Kidney (tissue), 14 donors: ENCODE measurements around the gene PCSK9. TPM values are rescaled to one million over a fixed set of nuclear protein-coding genes. Genes with fewer than 3 reads are reported as not detected.

Experiments
- DNase-seq, 5 donors: peaks; one replicate each; pipeline ENCODE4 v3.0.0-alpha.2; 2013 to 2020
- FAIRE-seq: peaks from 2 replicates; lab custom pipeline; 2012; peaks lifted over from hg19 to GRCh38; lab: Jason Lieb, UNC
- H3K27ac ChIP-seq, 2 donors: one replicate each; pipeline ENCODE4 v1.7.0; 2013; ENCODE audit warnings: low read depth in 2 of 2, low read length in 2 of 2, inconsistent platforms in 1 of 2
- H3K27me3 ChIP-seq: one replicate; pipeline ENCODE4 v1.7.1; 2013; ENCODE audit warnings: low read length, inconsistent platforms; ENCODE audit not compliant: control insufficient read depth, insufficient read depth
- H3K36me3 ChIP-seq, 3 donors: one replicate each; pipeline versions ENCODE4 v1.7.0 to v1.7.1; 2013; ENCODE audit warnings: low read length in 3 of 3, control low read depth in 1 of 3, inconsistent platforms in 1 of 3; ENCODE audit not compliant: insufficient read depth in 3 of 3, control insufficient read depth in 2 of 3
- H3K4me1 ChIP-seq, 3 donors: one replicate each; pipeline versions ENCODE4 v1.7.0 to v1.7.1; 2013; ENCODE audit warnings: low read length in 3 of 3, inconsistent platforms in 1 of 3, low read depth in 1 of 3; ENCODE audit not compliant: control insufficient read depth in 2 of 3, insufficient read depth in 2 of 3
- H3K4me3 ChIP-seq, 3 donors: one replicate each; pipeline versions ENCODE4 v1.7.0 to v1.8.1; 2013; ENCODE audit warnings: low read length in 3 of 3, control low read depth in 1 of 3, inconsistent platforms in 1 of 3
- H3K9ac ChIP-seq, 3 donors: one replicate each; pipeline versions ENCODE4 v1.7.0 to v1.7.1; 2013; ENCODE audit warnings: low read length in 3 of 3, control low read depth in 1 of 3, inconsistent platforms in 1 of 3
- H3K9me3 ChIP-seq, 3 donors: one replicate each; pipeline versions ENCODE4 v1.7.0 to v1.7.1; 2013; ENCODE audit warnings: low read length in 3 of 3, control low read depth in 1 of 3, inconsistent platforms in 1 of 3; ENCODE audit not compliant: control insufficient read depth in 2 of 3, insufficient read depth in 1 of 3
- intact Hi-C: fragments of 100-400 bp; cut with DNase I; formaldehyde crosslinking; loops from one replicate; pipeline ENCODE4 v1.11.1; 2022
- polyA plus RNA-seq: library from polyadenylated mRNA; stranded (reverse); fragments of 350-450 nt; fragmentation: Illumina TruSeq; extraction: RNeasy Lipid Tissue Mini Kit (QIAGEN cat#74804); gene quantifications from one replicate; pipeline ENCODE4 v1.2.3, GENCODE V29; 2014; ENCODE audit warnings: low read depth, low replicate concordance; ENCODE audit not compliant: insufficient read depth
- total RNA-seq: library from RNA; stranded (reverse); fragmentation: NEBNext Ultra II Directional; extraction: Animal tissue kit (Norgen Biotek cat#: 25700); gene quantifications from one replicate; pipeline ENCODE4 v1.2.1, GENCODE V29; 2021
- TF ChIP-seq, protein P1 (sequence below): IDR thresholded peaks from 3 replicates; pipeline ENCODE4 v1.5.1; 2012; ENCODE audit warnings: mild to moderate bottlenecking, moderate library complexity, borderline replicate concordance; ENCODE audit not compliant: insufficient read depth; ENCODE audit errors: extremely low read depth
- donor health status: control.
- donor health status: control.
- donor health status: control.
- donor health status: control.
- donor health status: control.
- donor health status: DM: yes; HTN: yes; CAD: no.
- donor health status: Normal renal cell carcinoma (clear cell type).

PCSK9 gene
- total and polyA plus RNA-seq, 2 donors from 2014 or later = 0.13 to 0.28 TPM

DNA sequence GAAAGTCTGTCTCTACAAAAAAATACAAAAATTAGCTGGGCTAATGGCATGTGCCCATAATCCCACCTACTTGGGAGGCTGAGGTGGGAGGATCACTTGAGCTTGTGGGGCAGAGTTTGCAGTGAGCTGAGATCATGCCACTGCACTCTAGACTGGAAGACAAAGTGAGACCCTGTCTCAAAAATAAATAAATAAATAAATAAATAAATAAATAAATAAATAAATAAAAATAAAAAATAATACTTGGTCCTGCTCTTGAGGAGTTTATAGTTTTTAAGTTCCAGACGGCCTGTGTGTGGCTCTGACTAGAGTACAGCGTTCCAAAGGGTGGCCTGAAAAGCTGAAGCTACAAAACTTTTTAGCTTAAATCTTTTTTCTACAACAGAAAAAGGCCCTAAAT, 35.1 kb downstream of the PCSK9 start:
- intact Hi-C loops = no loop called here
- H3K36me3 ChIP-seq = peaks cover 26 to 79% (median 33%) of the 10 kb centered on the region in 3 donors

DNA sequence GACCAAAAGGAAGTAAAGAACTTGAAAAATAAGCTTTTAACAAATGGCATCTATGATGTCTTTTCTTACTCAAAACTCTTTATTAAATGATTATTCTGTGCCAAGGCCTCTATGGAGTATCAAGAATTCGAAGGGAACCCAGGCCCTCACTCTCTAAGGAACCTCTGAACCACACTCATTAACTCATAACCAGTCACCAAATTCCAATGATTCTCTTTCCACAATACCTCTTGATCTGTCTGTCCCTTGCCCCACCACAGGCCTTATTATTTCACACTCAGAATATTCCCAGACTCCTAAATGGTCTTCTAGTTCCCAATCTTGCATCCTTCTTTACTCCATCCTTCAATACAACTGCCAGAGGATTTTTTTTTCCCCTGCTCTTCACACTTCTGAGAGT, 37.0 kb downstream of the PCSK9 start:
- intact Hi-C loops = no loop called here
- H3K4me3 ChIP-seq = no peak overlapping the region
- no peaks in the 10 kb centered on the region for H3K4me1 ChIP-seq
- DNase-seq = no peak
- peaks cover 21 to 81% (median 41%) of the 10 kb centered on the region in 3 donors for H3K36me3 ChIP-seq
- FAIRE-seq = no peak
- no peaks in the 10 kb centered on the region for H3K27me3 ChIP-seq
- H3K9ac ChIP-seq = no peak overlapping the region
- no peaks in the 10 kb centered on the region for H3K9me3 ChIP-seq
- H3K27ac ChIP-seq = no peak overlapping the region
- TF ChIP-seq, protein P1, sequence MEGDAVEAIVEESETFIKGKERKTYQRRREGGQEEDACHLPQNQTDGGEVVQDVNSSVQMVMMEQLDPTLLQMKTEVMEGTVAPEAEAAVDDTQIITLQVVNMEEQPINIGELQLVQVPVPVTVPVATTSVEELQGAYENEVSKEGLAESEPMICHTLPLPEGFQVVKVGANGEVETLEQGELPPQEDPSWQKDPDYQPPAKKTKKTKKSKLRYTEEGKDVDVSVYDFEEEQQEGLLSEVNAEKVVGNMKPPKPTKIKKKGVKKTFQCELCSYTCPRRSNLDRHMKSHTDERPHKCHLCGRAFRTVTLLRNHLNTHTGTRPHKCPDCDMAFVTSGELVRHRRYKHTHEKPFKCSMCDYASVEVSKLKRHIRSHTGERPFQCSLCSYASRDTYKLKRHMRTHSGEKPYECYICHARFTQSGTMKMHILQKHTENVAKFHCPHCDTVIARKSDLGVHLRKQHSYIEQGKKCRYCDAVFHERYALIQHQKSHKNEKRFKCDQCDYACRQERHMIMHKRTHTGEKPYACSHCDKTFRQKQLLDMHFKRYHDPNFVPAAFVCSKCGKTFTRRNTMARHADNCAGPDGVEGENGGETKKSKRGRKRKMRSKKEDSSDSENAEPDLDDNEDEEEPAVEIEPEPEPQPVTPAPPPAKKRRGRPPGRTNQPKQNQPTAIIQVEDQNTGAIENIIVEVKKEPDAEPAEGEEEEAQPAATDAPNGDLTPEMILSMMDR = no peak

More for the DNA sequence above, 35.1 kb downstream of the PCSK9 start:
- DNase-seq (no peak), FAIRE-seq (no peak)
- no peak overlapping the region for H3K9ac ChIP-seq
- H3K4me3 ChIP-seq = no peak overlapping the region
- H3K27me3 ChIP-seq = no peaks in the 10 kb centered on the region
- TF ChIP-seq, protein P1 = no peak
- no peak overlapping the region for H3K27ac ChIP-seq
- H3K9me3 ChIP-seq = no peaks in the 10 kb centered on the region
- H3K4me1 ChIP-seq = no peaks in the 10 kb centered on the region

DNA sequence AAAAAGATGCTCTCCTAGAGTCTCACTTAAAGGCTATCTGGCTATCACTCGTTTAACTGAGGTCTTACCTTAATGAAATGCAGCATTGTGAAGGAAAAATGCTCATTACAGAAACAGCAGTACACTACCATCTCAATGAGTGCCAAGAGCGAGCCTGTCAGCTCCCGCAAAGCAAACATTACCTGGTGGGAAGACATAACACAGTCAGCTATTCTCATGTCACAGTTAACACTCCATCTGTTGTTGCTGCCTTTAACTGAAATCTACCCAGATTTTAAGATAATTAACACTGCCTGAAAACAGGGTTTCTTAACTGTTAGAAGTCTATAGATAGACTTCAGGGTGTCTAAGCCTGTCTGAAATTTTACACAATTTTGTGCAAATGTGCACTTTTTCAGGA, 39.1 kb downstream of the PCSK9 start:
- no peak for FAIRE-seq
- H3K4me1 ChIP-seq = no peaks in the 10 kb centered on the region
- H3K36me3 ChIP-seq = peaks cover 9 to 82% (median 38%) of the 10 kb centered on the region in 3 donors
- intact Hi-C loops = no loop called here
- H3K4me3 ChIP-seq = no peak overlapping the region
- no peaks in the 10 kb centered on the region for H3K9me3 ChIP-seq
- H3K27me3 ChIP-seq = no peaks in the 10 kb centered on the region
- H3K27ac ChIP-seq = no peak overlapping the region
- no peak for DNase-seq
- H3K9ac ChIP-seq = no peak overlapping the region
- TF ChIP-seq, protein P1 = no peak

DNA sequence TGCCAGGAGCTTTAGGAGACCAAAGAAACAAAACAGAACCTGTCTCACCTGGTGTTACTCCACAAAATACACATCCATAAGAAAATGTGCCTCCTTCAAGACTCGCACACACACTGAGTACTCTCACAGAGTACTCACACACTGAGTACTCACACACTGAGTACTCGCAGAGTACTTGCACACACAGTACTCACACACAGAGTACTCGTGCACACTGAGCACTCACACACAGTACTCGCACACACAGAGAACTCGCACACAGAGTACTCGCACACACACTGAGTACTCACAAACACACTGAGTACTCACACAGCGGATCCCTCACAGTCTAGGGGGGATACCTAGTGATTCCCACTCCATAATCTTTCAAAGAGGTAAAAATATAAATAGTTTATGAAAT, 40.3 kb downstream of the PCSK9 start:
- H3K27ac ChIP-seq = no peak overlapping the region
- no peaks in the 10 kb centered on the region for H3K4me1 ChIP-seq
- FAIRE-seq (no peak), DNase-seq (no peak)
- intact Hi-C loops = no loop called here
- peaks cover 7 to 86% (median 38%) of the 10 kb centered on the region in 3 donors for H3K36me3 ChIP-seq
- H3K27me3 ChIP-seq = no peaks in the 10 kb centered on the region
- H3K4me3 ChIP-seq = no peak overlapping the region
- H3K9ac ChIP-seq = no peak overlapping the region
- H3K9me3 ChIP-seq = no peaks in the 10 kb centered on the region
- TF ChIP-seq, protein P1 = no peak
